Vagina (tissue), 2 donors: ENCODE measurements around the gene THRA. TPM values are rescaled to one million over a fixed set of nuclear protein-coding genes. Genes with fewer than 3 reads are reported as not detected.
A peak's percentile ranks its signal among the peaks of the same experiment; 100 is the strongest.

Experiments used
- DNase-seq, 2 donors: peaks; one replicate each; pipeline ENCODE4 v3.0.0-alpha.2; 2017; ENCODE audit errors: extremely low spot score in 2 of 2
- H3K27ac ChIP-seq: fragments of 200-600 bp; sonication (generic); one replicate; pipeline ENCODE4 v1.5.1; 2019
- H3K27me3 ChIP-seq: fragments of 200-600 bp; sonication (generic); one replicate; pipeline ENCODE4 v1.5.1; 2019
- H3K36me3 ChIP-seq, 2 donors: fragments of 200-600 bp; sonication (generic); one replicate each; pipeline ENCODE4 v1.5.1; 2017 to 2019
- H3K4me1 ChIP-seq: fragments of 200-600 bp; sonication (generic); one replicate; pipeline ENCODE4 v1.5.1; 2019
- H3K4me3 ChIP-seq, 2 donors: fragments of 200-600 bp; sonication (generic); 1 replicate in 1 of 2; 2 replicates in 1 of 2; pipeline ENCODE4 v1.5.1; 2016 to 2019
- H3K9me3 ChIP-seq: fragments of 200-600 bp; sonication (generic); one replicate; pipeline ENCODE4 v1.5.1; 2019
- POLR2A ChIP-seq, 2 donors: fragments of 450-650 bp; IDR thresholded peaks; one replicate each; pipeline ENCODE4 v1.6.1; 2017; ENCODE audit warnings: antibody characterized with exemption in 2 of 2, mild to moderate bottlenecking in 2 of 2, moderate library complexity in 2 of 2
- POLR2AphosphoS5 ChIP-seq, 2 donors: sonication (generic); formaldehyde crosslinking; IDR thresholded peaks; one replicate each; pipeline ENCODE4 v1.9.0; 2017; ENCODE audit warnings: antibody characterized with exemption in 2 of 2, mild to moderate bottlenecking in 2 of 2, low read depth in 1 of 2; ENCODE audit not compliant: insufficient read depth in 1 of 2
- intact Hi-C: fragments of 100-400 bp; cut with DNase I; formaldehyde crosslinking; loops from one replicate; pipeline ENCODE4 v1.15.1; 2023
- total RNA-seq: library from RNA; depleted of rRNA; stranded (reverse); fragments of >200 nt; gene quantifications from one replicate; pipeline ENCODE4 v1.2.3, GENCODE V29; 2016
- TF ChIP-seq, protein P1 (sequence below), 3 experiments: fragments of 450-650 bp in 2 of 3; fragments of 200-600 bp in 1 of 3; sonication (generic) in 1 of 3; IDR thresholded peaks; one replicate each; pipeline ENCODE4 v1.5.1; 2017 to 2019; ENCODE audit warnings: antibody characterized with exemption in 3 of 3, mild to moderate bottlenecking in 2 of 3, moderate library complexity in 2 of 3

The THRA gene
- total RNA-seq, 1 donor from 2014 or later, result 40.3 TPM

DNA sequence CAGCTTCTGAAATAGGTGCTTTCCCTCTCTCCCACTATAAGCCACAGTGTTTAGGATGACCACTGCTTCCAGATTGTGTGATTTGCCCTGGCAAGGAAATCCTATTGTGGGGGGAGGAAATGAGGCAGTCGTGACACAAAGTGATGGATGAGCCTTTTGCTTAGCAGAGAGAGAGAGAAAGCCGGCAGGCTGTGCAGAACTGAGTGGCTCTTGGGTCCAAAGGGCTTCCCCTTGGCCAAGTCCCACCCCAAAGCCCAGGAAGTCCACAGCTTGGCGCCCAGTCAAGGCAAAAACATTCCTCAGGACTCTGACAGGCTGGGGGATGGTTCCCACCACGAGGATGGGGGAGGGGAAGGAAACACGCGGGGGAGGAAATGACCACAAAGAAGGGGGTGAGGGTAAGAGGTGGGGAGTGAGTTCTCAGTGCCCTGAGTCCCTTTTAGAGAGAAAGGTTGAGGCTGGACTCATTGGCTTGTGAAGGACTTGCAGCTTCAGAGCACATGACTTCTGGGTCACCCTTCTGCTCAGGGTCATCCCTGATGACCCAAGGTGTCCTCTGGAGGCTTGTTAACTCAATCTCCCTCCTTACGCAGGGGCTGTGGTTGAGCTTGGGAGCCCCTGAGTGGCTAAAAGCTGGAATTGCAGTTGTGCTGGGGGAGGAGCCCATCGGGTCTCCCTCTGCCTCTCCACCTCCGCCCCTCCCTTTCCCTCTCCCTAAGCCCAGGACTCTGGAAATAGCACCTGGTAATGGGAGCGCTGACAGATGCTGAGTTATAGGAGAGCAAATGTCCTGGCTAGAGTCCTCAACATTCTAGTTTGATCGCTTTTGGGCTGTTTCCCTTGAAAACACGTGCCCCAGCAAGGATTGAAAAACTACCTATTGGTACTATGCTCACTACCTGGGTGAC is 48.7 kb downstream of the THRA start:
- Histone ChIP-seq H3K4me1 (peaks cover 82% of the 10 kb centered on the region), H3K27ac (peak overlapping the region; percentile 98), H3K36me3 (no peaks in the 10 kb centered on the region), H3K27me3 (no peaks in the 10 kb centered on the region), H3K9me3 (no peaks in the 10 kb centered on the region), H3K4me3 (peak overlapping the region in 1 of 2 donors; percentile 24)
- intact Hi-C loops, result loop anchor here (2.0 to 5.0 kb wide), 3 partner anchors 49 to 94 kb away; partner anchors contain the start of genes CSF3 and THRA
- TF ChIP-seq, protein P1, sequence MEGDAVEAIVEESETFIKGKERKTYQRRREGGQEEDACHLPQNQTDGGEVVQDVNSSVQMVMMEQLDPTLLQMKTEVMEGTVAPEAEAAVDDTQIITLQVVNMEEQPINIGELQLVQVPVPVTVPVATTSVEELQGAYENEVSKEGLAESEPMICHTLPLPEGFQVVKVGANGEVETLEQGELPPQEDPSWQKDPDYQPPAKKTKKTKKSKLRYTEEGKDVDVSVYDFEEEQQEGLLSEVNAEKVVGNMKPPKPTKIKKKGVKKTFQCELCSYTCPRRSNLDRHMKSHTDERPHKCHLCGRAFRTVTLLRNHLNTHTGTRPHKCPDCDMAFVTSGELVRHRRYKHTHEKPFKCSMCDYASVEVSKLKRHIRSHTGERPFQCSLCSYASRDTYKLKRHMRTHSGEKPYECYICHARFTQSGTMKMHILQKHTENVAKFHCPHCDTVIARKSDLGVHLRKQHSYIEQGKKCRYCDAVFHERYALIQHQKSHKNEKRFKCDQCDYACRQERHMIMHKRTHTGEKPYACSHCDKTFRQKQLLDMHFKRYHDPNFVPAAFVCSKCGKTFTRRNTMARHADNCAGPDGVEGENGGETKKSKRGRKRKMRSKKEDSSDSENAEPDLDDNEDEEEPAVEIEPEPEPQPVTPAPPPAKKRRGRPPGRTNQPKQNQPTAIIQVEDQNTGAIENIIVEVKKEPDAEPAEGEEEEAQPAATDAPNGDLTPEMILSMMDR (IDR thresholded peaks at IDR 0.05), result peak; percentile 65 to 90 (median 84)
- TF ChIP-seq POLR2A (IDR thresholded peaks at IDR 0.05), result peak in 1 of 2 donors; percentile 57
- TF ChIP-seq POLR2AphosphoS5 (IDR thresholded peaks at IDR 0.05; ENCODE audit: insufficient read depth in 1 of 2, low read depth in 1 of 2), result peak; percentile 76 to 89
- peak in 1 of 2 donors; percentile 99 for DNase-seq

DNA sequence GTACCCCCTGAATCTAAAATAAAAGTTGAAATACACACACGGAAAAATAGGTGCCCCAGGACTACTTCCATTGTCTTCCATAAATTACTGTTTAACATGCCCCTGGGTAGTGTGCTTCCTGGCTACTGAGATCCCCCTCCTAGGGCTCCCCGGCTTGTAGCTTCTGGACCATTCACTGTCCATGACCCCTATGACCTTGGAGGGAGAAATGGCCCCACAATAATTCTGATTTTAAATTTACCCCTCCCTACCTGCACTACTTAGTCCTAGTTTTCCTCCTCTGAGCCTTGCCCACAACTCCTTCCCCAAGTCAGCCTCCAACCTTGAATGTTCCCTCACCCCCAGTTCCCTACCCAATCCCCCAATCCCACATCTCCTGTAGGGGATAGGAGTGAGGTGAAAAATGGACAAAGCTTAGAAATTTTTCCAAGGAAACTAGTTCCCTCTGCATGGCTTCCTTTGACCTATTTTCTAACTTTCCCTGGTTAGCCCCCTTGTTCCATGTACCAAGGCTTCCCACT is 49.5 kb downstream of the THRA start:
- no peak for DNase-seq
- intact Hi-C loops, result loop anchor here (2.0 to 5.0 kb wide), 2 partner anchors 57 to 95 kb away; partner anchors contain the start of gene CSF3
- Histone ChIP-seq H3K36me3 (no peaks in the 10 kb centered on the region), H3K4me1 (peaks cover 74% of the 10 kb centered on the region), H3K4me3 (peak overlapping the region; percentile 20 to 42), H3K27me3 (no peaks in the 10 kb centered on the region), H3K9me3 (no peaks in the 10 kb centered on the region), H3K27ac (peak overlapping the region; percentile 98)
- TF ChIP-seq, protein P1 (IDR thresholded peaks at IDR 0.05), result no peak
- TF ChIP-seq POLR2AphosphoS5 (IDR thresholded peaks at IDR 0.05; ENCODE audit: insufficient read depth in 1 of 2, low read depth in 1 of 2), result no peak
- TF ChIP-seq POLR2A (IDR thresholded peaks at IDR 0.05), result no peak

DNA sequence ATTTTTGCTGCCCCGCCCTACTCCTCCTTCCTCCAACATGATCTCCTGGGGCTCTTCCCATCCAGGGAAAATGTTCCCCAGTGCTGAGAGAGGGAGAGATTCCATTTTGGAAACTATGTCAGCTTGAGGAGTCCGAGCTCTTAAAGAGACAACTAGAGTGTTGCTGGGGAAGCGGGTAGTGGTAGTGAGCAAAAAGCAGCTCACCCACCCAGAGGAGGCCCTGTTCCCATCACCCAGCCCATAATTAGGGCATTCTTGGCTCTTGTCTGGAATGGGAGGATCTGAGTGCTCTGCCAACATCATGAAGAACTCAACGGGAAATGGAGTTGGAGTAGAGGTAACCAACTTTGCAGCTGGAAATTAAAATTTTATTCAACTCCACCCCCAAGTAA is 49.9 kb downstream of the THRA start:
- no peak for TF ChIP-seq POLR2AphosphoS5 (IDR thresholded peaks at IDR 0.05; ENCODE audit: insufficient read depth in 1 of 2, low read depth in 1 of 2)
- no peak for TF ChIP-seq POLR2A (IDR thresholded peaks at IDR 0.05)
- TF ChIP-seq, protein P1 (IDR thresholded peaks at IDR 0.05), result no peak
- peaks cover 70% of the 10 kb centered on the region for H3K4me1 ChIP-seq
- no peaks in the 10 kb centered on the region for H3K9me3 ChIP-seq
- peak in 1 of 2 donors; percentile 94 for DNase-seq
- H3K27me3 ChIP-seq, result no peaks in the 10 kb centered on the region
- intact Hi-C loops, result loop anchor here (2.0 to 5.0 kb wide), 2 partner anchors 56 to 95 kb away; partner anchors contain the start of gene CSF3
- H3K27ac ChIP-seq, result peak overlapping the region; percentile 98
- no peaks in the 10 kb centered on the region for H3K36me3 ChIP-seq
- peak overlapping the region; percentile 20 to 42 for H3K4me3 ChIP-seq

DNA sequence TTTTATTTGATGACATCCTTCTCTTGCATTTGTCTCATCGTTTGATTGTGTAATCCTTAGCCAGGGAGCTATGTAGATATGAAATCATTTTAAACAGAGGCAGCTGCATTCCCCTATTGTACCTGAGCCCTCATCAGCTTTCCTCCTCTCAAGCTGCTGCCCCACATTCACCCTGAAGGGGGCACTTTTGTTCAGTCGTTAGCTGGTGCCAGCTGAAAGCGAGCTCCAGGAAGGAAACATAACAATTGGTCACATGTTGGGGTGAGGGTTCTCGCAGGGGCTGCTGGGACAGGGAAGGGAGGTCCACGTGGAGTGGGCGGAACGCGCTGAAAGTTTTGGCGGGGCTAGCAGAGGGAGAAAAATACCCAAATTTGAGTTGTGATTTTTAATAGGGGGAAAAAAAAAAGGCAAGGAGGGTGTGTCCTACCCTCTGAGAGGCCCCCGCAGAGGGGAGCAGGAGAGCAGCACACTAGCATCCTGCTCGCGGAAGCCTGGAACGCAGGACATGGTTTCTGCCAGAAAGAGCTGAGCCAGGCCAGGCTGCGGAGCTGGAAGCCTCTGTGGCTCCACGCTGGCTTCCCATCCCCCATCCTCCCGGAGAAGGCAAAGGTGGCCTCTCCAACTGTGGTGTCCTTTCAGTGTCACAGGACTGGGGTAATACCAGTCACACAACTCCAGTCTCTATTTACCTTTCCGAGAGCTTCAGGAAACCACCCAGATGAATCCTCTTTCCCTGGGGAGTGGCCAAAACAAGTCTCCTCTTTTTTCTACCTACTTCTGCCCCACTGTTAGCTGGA is 50.5 kb downstream of the THRA start:
- Histone ChIP-seq H3K4me3 (peak overlapping the region; percentile 32 to 42), H3K9me3 (no peaks in the 10 kb centered on the region), H3K4me1 (peaks cover 66% of the 10 kb centered on the region), H3K27me3 (no peaks in the 10 kb centered on the region), H3K27ac (peak overlapping the region; percentile 98), H3K36me3 (no peaks in the 10 kb centered on the region)
- peak in 1 of 2 donors; percentile 99 for DNase-seq
- peak in 1 of 2 donors; percentile 22 for TF ChIP-seq POLR2A (IDR thresholded peaks at IDR 0.05)
- TF ChIP-seq POLR2AphosphoS5 (IDR thresholded peaks at IDR 0.05; ENCODE audit: insufficient read depth in 1 of 2, low read depth in 1 of 2), result peak; percentile 93 to 100
- TF ChIP-seq, protein P1 (IDR thresholded peaks at IDR 0.05), result peak; percentile 82 to 97 (median 94)
- intact Hi-C loops, result loop anchor here (2.0 to 5.0 kb wide), 2 partner anchors 55 to 96 kb away; partner anchors contain the start of gene CSF3
